ENCODE measurements around the gene BTD. TPM values are rescaled to one million over a fixed set of nuclear protein-coding genes. Genes with fewer than 3 reads are reported as not detected.

Gene BTD
- total and polyA plus RNA-seq, 2 donors (not counting 3 experiments of a cell fraction or from before 2014, with no cell fraction given), result 20.3 to 32.2 TPM

- no peak for FAIRE-seq
- Histone ChIP-seq H3K9me3 (replicated peaks; ENCODE audit: control insufficient read depth, insufficient read depth, low read length) (no peaks in the 10 kb centered on the region), H4K20me1 (replicated peaks; ENCODE audit: control insufficient read depth, extremely low read depth, insufficient read depth, low read length) (no peaks in the 10 kb centered on the region), H3K9ac (replicated peaks; ENCODE audit: extremely low read depth, insufficient read depth, low read length) (no peak overlapping the region), H3K36me3 (ENCODE audit: control insufficient read depth in 2 of 2, extremely low read depth in 1 of 2, insufficient read depth in 2 of 2, low read length in 2 of 2) (peaks cover 8 to 24% of the 10 kb centered on the region in 2 experiments), H2AFZ (ENCODE audit: low read depth, low read length) (no peak overlapping the region), H3K79me2 (ENCODE audit: control insufficient read depth, insufficient read depth, low read length) (no peaks in the 10 kb centered on the region), H3K9me1 (replicated peaks; ENCODE audit: control insufficient read depth, extremely low read depth, insufficient read depth, low read length) (no peaks in the 10 kb centered on the region), H3K4me2 (ENCODE audit: insufficient read depth, low read length) (no peak overlapping the region), H3K27me3 (ENCODE audit: control insufficient read depth in 2 of 2, insufficient read depth in 2 of 2, low read length in 2 of 2) (no peaks in the 10 kb centered on the region), H3K4me1 (ENCODE audit: control insufficient read depth, extremely low read depth, insufficient read depth, low read length) (peaks cover 6% of the 10 kb centered on the region), H3K4me3 (replicated peaks in 1 of 3; ENCODE audit: insufficient read depth in 1 of 3, low read depth in 1 of 3, low read length in 3 of 3) (no peak overlapping the region), H3K27ac (ENCODE audit: insufficient read depth, low read depth, low read length) (no peak overlapping the region)
- dilution Hi-C loops (cut with MboI; ENCODE audit: extremely low pct_ligation_motif_present, low sequenced_read_pairs), result no loop called here
- CTCF ChIA-PET, result interaction anchor here (0.7 to 1.6 kb wide), 4 partner anchors 8 to 74 kb away, joined by 3 read pairs; no protein-coding TSS in a partner anchor
- POLR2A ChIA-PET, result interaction anchor here (0.6 kb wide), 1 partner anchor 40 kb away, joined by 3 read pairs; no protein-coding TSS in a partner anchor
- no peak for DNase-seq (ENCODE audit: low read depth, low spot score)
- no TSS peak for BruUV-seq (replicated peaks)
- intact Hi-C loops (cut with micrococcal nuclease), result no loop called here
- TF ChIP-seq POLR2AphosphoS5 (IDR thresholded peaks at IDR 0.05; ENCODE audit: insufficient read depth, low read depth, low read length) (no peak), EZH2 (IDR thresholded peaks at IDR 0.05; ENCODE audit: borderline replicate concordance, low read depth, low read length, severe bottlenecking) (no peak), POLR2A (IDR thresholded peaks at IDR 0.05; ENCODE audit: low read depth, low read length) (no peak), FOS (IDR thresholded peaks at IDR 0.05; ENCODE audit: borderline replicate concordance, insufficient read depth, low read length) (no peak), JUN (IDR thresholded peaks at IDR 0.05; ENCODE audit: borderline replicate concordance, insufficient read depth, insufficient read length, low read depth) (no peak), GATA2 (IDR thresholded peaks at IDR 0.05; ENCODE audit: insufficient read depth, insufficient read length, low read depth, low read length) (no peak), MAX (IDR thresholded peaks at IDR 0.05; ENCODE audit: insufficient read depth, insufficient read length) (no peak), CTCF (IDR thresholded peaks at IDR 0.05; ENCODE audit: extremely low read depth in 1 of 2, insufficient read depth in 1 of 2, low read depth in 1 of 2, low read length in 2 of 2) (no peak), MYC (IDR thresholded peaks at IDR 0.05; ENCODE audit: low read depth, low read length) (no peak)
Measured at GRCh38 chr3:15676259-15676658, 74.7 kb downstream of the BTD start.

All from endothelial cell of umbilical vein (primary cell).